HepG2 (cell line): ENCODE results near the gene GNAT2. TPM values are rescaled to one million over a fixed set of nuclear protein-coding genes. Genes with fewer than 3 reads are reported as not detected.

Source experiments
- ADNP ChIP-seq: sonication (generic); formaldehyde crosslinking; IDR thresholded peaks from 2 replicates; pipeline ENCODE4 v1.4.0; 2020; ENCODE audit warnings: missing genetic modification reagents
- DMAP1 ChIP-seq: IDR thresholded peaks from 2 replicates; pipeline ENCODE4 v1.6.1; 2016
- HDAC1 ChIP-seq: sonication (generic); formaldehyde crosslinking; IDR thresholded peaks from 2 replicates; pipeline ENCODE4 v1.5.1; 2020; ENCODE audit warnings: mild to moderate bottlenecking, missing genetic modification reagents
- MAFF ChIP-seq: IDR thresholded peaks from 2 replicates; pipeline ENCODE4 v1.6.1; 2011; ENCODE audit warnings: low read depth, low read length, improper control_type of control experiment
- MEIS1 ChIP-seq: sonication (generic); formaldehyde crosslinking; IDR thresholded peaks from 2 replicates; pipeline ENCODE4 v1.9.0; 2021; ENCODE audit warnings: mild to moderate bottlenecking, missing genetic modification reagents, moderate library complexity, borderline replicate concordance
- MIXL1 ChIP-seq: IDR thresholded peaks from 2 replicates; pipeline ENCODE4 v1.6.1; 2016
- NFATC3 ChIP-seq: sonication (generic); formaldehyde crosslinking; IDR thresholded peaks from 2 replicates; pipeline ENCODE4 v1.5.1; 2020; ENCODE audit warnings: mild to moderate bottlenecking, missing genetic modification reagents
- NRL ChIP-seq: sonication (generic); formaldehyde crosslinking; IDR thresholded peaks from 2 replicates; pipeline ENCODE4 v1.5.0; 2020; ENCODE audit warnings: missing genetic modification reagents, mild to moderate bottlenecking, moderate library complexity, borderline replicate concordance
- REPIN1 ChIP-seq: sonication (generic); formaldehyde crosslinking; IDR thresholded peaks from 2 replicates; pipeline ENCODE4 v1.8.0; 2022; ENCODE audit warnings: missing genetic modification reagents, low read depth, mild to moderate bottlenecking, borderline replicate concordance
- SOX6 ChIP-seq, 2 experiments: fragments of 450-650 bp in 1 of 2; sonication (generic) in 1 of 2; formaldehyde crosslinking in 1 of 2; IDR thresholded peaks; 2 replicates each; pipeline versions ENCODE4 v1.4.0 to v1.6.1; 2017 to 2020; ENCODE audit warnings: antibody characterized with exemption in 1 of 2, mild to moderate bottlenecking in 1 of 2, missing genetic modification reagents in 1 of 2
- SP4 ChIP-seq: sonication (generic); formaldehyde crosslinking; IDR thresholded peaks from 2 replicates; pipeline ENCODE4 v1.8.1; 2023; ENCODE audit warnings: mild to moderate bottlenecking, missing genetic modification reagents
- TAF1 ChIP-seq: sonication (generic); formaldehyde crosslinking; IDR thresholded peaks from 2 replicates; pipeline ENCODE4 v1.4.0; 2020; ENCODE audit warnings: missing genetic modification reagents
- ZBTB7A ChIP-seq: sonication (generic); formaldehyde crosslinking; IDR thresholded peaks from 2 replicates; pipeline ENCODE4 v1.8.0; 2022; ENCODE audit warnings: mild to moderate bottlenecking, missing genetic modification reagents
- ZMYM4 ChIP-seq: sonication (generic); formaldehyde crosslinking; IDR thresholded peaks from 2 replicates; pipeline ENCODE4 v1.8.1; 2023; ENCODE audit warnings: mild to moderate bottlenecking, missing genetic modification reagents
- ZNF263 ChIP-seq: sonication (generic); formaldehyde crosslinking; IDR thresholded peaks from 2 replicates; pipeline ENCODE4 v1.4.0; 2020; ENCODE audit warnings: missing genetic modification reagents
- ZNF441 ChIP-seq: sonication (generic); formaldehyde crosslinking; IDR thresholded peaks from 2 replicates; pipeline ENCODE4 v1.7.0; 2021; ENCODE audit warnings: missing genetic modification reagents, borderline replicate concordance
- ZNF547 ChIP-seq: sonication (generic); formaldehyde crosslinking; IDR thresholded peaks from 2 replicates; pipeline ENCODE4 v1.5.1; 2020; ENCODE audit warnings: mild to moderate bottlenecking, missing genetic modification reagents
- ZNF605 ChIP-seq: sonication (generic); formaldehyde crosslinking; IDR thresholded peaks from 2 replicates; pipeline ENCODE4 v1.8.0; 2022; ENCODE audit warnings: mild to moderate bottlenecking, missing genetic modification reagents
- ZNF652 ChIP-seq: IDR thresholded peaks from 2 replicates; pipeline ENCODE4 v1.6.1; 2016; ENCODE audit warnings: low read depth, borderline replicate concordance
- ZNF775 ChIP-seq: sonication (generic); formaldehyde crosslinking; IDR thresholded peaks from 2 replicates; pipeline ENCODE4 v1.4.0; 2020; ENCODE audit warnings: missing genetic modification reagents, mild to moderate bottlenecking, moderate library complexity, borderline replicate concordance
- ZNF83 ChIP-seq: sonication (generic); formaldehyde crosslinking; IDR thresholded peaks from 2 replicates; pipeline ENCODE4 v1.4.0; 2020; ENCODE audit warnings: missing genetic modification reagents, mild to moderate bottlenecking, borderline replicate concordance
- ZSCAN25 ChIP-seq: sonication (generic); formaldehyde crosslinking; IDR thresholded peaks from 2 replicates; pipeline ENCODE4 v1.8.0; 2022; ENCODE audit warnings: mild to moderate bottlenecking, missing genetic modification reagents
- polyA plus RNA-seq, 8 experiments: library from polyadenylated mRNA; depleted of rRNA in 3 of 8; stranded (reverse) in 7 of 8; unstranded in 1 of 8; fragments of >200 nt; fragmentation: Illumina TruSeq in 4 of 8; extraction: Trizol in 4 of 8; gene quantifications; 2 replicates each; pipeline versions ENCODE4 v1.2.1 to v1.2.3, GENCODE V29; 2011 to 2016; ENCODE audit warnings: low read depth in 4 of 8, missing spikeins in 1 of 8, mixed read lengths in 1 of 8; ENCODE audit not compliant: insufficient read depth in 1 of 8
- total RNA-seq, 5 experiments: library from RNA; depleted of rRNA; stranded (reverse); fragments of >200 nt; fragmentation: Illumina TruSeq; extraction: Trizol; gene quantifications; 2 replicates each; pipeline ENCODE4 v1.2.3, GENCODE V29; 2016; ENCODE audit warnings: low read depth in 1 of 5
- TF ChIP-seq, protein P1 (sequence below): IDR thresholded peaks from 2 replicates; pipeline ENCODE4 v1.6.1; 2016; ENCODE audit warnings: low read depth, borderline replicate concordance
- TF ChIP-seq, protein P2 (sequence below): IDR thresholded peaks from 2 replicates; pipeline ENCODE4 v1.6.1; 2016; ENCODE audit warnings: low read depth
- TF ChIP-seq, protein P3 (sequence below): sonication (generic); formaldehyde crosslinking; IDR thresholded peaks from 2 replicates; pipeline ENCODE4 v1.9.0; 2021; ENCODE audit warnings: missing genetic modification reagents, mild to moderate bottlenecking, borderline replicate concordance
- TF ChIP-seq, protein P4 (sequence below): sonication (generic); formaldehyde crosslinking; IDR thresholded peaks from 2 replicates; pipeline ENCODE4 v1.8.1; 2023; ENCODE audit warnings: mild to moderate bottlenecking, inconsistent platforms, moderate library complexity, missing genetic modification reagents, borderline replicate concordance

The GNAT2 gene
- total and polyA plus RNA-seq, 2 of the 13 experiments (the other 11 are each of a cell fraction or from before 2014, with no cell fraction given), result 0.08 to 0.20 TPM

DNA sequence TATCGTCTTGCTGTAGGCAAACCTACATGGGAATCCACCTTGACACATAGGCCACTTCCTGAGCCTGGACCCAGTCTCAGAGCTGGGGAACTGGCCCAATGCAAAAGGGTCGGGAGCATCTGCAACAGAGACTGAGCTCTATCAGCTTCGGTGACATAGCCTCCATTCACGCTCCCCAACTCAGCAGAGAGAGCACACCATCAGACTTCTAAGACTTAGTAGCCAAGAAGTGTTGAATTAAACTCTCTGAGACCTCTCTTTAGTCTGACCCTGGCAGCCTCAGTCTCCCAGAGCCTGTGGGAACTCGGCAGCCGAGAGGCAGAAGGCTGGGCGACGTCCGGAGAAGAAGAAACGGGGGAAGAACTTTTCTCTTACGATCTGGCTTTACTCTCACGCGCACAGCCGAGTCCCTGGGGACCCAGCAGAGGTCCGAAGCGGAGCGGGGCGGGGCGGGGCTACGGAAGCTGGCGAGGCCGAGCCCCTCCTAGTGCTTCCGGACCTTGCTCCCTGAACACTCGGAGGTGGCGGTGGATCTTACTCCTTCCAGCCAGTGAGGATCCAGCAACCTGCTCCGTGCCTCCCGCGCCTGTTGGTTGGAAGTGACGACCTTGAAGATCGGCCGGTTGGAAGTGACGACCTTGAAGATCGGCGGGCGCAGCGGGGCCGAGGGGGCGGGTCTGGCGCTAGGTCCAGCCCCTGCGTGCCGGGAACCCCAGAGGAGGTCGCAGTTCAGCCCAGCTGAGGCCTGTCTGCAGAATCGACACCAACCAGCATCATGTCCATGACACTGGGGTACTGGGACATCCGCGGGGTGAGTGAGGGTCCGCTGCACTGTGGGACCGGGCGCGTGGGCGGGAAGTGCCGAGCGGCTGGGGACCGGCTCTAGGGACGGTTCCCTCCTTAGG lies 36.5 kb upstream of the GNAT2 start, which contains the start of gene GSTM4 (continued):
- TF ChIP-seq ZNF775 (CRISPR knock-in tag) (peak; percentile 71; the same call in 1 of the 2 replicates), MIXL1 (no peak; the same call in 1 of the 2 replicates), NRL (CRISPR knock-in tag) (0 out of 2 replicates have a peak, but pooled peaks have one; percentile 53), DMAP1 (peak; percentile 60; the same call in 1 of the 2 replicates), REPIN1 (CRISPR knock-in tag) (peak; percentile 50; the same call in 1 of the 2 replicates), SP4 (CRISPR knock-in tag) (peak; percentile 52; the same call in 1 of the 2 replicates), ZSCAN25 (CRISPR knock-in tag) (peak; percentile 57), NFATC3 (CRISPR knock-in tag) (peak; percentile 57; the same call in 1 of the 2 replicates), ZNF547 (CRISPR knock-in tag) (peak; percentile 87), ZNF263 (CRISPR knock-in tag) (peak; percentile 65; the same call in 1 of the 2 replicates), ZNF441 (CRISPR knock-in tag) (peak; percentile 68; the same call in 1 of the 2 replicates), ZNF83 (CRISPR knock-in tag) (peak; percentile 34; the same call in 1 of the 2 replicates), ZBTB7A (CRISPR knock-in tag) (peak; percentile 54; the same call in 1 of the 2 replicates), TAF1 (CRISPR knock-in tag) (peak; percentile 77), SOX6 (IDR thresholded peaks at IDR 0.05) (no peak), SOX6 (CRISPR knock-in tag; IDR thresholded peaks at IDR 0.05) (peak; percentile 66), ZNF605 (CRISPR knock-in tag) (peak; percentile 81), MAFF (no peak), MEIS1 (CRISPR knock-in tag) (peak; percentile 81; the same call in 1 of the 2 replicates), ZMYM4 (CRISPR knock-in tag) (peak; percentile 89), HDAC1 (peak; percentile 82), ZNF652 (CRISPR knock-in tag) (no peak), ADNP (CRISPR knock-in tag) (no peak)
- TF ChIP-seq, protein P1, sequence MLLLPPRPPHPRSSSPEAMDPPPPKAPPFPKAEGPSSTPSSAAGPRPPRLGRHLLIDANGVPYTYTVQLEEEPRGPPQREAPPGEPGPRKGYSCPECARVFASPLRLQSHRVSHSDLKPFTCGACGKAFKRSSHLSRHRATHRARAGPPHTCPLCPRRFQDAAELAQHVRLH (CRISPR knock-in tag), result peak; percentile 40; the same call in 1 of the 2 replicates
- TF ChIP-seq, protein P2, sequence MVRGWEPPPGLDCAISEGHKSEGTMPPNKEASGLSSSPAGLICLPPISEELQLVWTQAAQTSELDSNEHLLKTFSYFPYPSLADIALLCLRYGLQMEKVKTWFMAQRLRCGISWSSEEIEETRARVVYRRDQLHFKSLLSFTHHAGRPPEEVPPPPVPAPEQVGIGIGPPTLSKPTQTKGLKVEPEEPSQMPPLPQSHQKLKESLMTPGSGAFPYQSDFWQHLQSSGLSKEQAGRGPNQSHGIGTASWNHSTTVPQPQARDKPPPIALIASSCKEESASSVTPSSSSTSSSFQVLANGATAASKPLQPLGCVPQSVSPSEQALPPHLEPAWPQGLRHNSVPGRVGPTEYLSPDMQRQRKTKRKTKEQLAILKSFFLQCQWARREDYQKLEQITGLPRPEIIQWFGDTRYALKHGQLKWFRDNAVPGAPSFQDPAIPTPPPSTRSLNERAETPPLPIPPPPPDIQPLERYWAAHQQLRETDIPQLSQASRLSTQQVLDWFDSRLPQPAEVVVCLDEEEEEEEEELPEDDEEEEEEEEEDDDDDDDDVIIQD (CRISPR knock-in tag), result peak; percentile 55; the same call in 1 of the 2 replicates
- TF ChIP-seq, protein P3, sequence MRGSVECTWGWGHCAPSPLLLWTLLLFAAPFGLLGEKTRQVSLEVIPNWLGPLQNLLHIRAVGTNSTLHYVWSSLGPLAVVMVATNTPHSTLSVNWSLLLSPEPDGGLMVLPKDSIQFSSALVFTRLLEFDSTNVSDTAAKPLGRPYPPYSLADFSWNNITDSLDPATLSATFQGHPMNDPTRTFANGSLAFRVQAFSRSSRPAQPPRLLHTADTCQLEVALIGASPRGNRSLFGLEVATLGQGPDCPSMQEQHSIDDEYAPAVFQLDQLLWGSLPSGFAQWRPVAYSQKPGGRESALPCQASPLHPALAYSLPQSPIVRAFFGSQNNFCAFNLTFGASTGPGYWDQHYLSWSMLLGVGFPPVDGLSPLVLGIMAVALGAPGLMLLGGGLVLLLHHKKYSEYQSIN (CRISPR knock-in tag), result no peak
- TF ChIP-seq, protein P4, sequence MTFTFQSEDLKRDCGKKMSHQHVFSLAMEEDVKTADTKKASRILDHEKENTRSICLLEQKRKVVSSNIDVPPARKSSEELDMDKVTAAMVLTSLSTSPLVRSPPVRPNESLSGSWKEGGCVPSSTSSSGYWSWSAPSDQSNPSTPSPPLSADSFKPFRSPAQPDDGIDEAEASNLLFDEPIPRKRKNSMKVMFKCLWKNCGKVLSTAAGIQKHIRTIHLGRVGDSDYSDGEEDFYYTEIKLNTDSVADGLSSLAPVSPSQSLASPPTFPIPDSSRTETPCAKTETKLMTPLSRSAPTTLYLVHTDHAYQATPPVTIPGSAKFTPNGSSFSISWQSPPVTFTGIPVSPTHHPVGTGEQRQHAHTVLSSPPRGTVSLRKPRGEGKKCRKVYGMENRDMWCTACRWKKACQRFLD (CRISPR knock-in tag), result 0 out of 2 replicates have a peak, but pooled peaks have one; percentile 51
